Measurements from ENCODE around the gene PLA2G15.

Gene PLA2G15

DNA sequence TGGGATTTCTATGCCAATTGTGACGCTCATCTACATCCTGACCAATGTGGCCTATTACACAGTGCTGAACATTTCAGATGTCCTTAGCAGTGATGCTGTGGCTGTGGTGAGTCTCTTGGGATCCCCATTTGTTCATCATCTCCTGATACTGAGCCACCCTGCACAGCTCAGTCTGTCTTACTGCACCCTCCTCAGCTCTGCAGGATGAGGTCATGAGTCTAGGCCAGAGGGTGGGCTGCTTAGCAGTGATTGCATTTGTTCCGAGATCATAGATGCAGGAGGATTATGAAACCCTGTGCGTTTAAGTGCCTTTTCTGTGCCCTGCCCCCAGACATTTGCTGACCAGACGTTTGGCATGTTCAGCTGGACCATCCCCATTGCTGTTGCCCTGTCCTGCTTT is 46.1 kb downstream of the PLA2G15 start:
- peaks cover 6% of the 10 kb centered on the region; the same call in 1 of the 2 replicates for H3K36me3 ChIP-seq (ENCODE audit: low read length)
- H3K4me2 ChIP-seq (ENCODE audit: low read depth, low read length, poor library complexity, severe bottlenecking) = no peak overlapping the region
- H3K27ac ChIP-seq (ENCODE audit: low read depth, low read length) = no peak overlapping the region
- H3K9me2 ChIP-seq (replicated peaks; ENCODE audit: insufficient read depth, low read length) = no peaks in the 10 kb centered on the region
- TF ChIP-seq, protein P1, sequence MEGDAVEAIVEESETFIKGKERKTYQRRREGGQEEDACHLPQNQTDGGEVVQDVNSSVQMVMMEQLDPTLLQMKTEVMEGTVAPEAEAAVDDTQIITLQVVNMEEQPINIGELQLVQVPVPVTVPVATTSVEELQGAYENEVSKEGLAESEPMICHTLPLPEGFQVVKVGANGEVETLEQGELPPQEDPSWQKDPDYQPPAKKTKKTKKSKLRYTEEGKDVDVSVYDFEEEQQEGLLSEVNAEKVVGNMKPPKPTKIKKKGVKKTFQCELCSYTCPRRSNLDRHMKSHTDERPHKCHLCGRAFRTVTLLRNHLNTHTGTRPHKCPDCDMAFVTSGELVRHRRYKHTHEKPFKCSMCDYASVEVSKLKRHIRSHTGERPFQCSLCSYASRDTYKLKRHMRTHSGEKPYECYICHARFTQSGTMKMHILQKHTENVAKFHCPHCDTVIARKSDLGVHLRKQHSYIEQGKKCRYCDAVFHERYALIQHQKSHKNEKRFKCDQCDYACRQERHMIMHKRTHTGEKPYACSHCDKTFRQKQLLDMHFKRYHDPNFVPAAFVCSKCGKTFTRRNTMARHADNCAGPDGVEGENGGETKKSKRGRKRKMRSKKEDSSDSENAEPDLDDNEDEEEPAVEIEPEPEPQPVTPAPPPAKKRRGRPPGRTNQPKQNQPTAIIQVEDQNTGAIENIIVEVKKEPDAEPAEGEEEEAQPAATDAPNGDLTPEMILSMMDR (IDR thresholded peaks at IDR 0.05; ENCODE audit: insufficient read depth, low read length, poor library complexity, severe bottlenecking) = no peak
- TF ChIP-seq EZH2phosphoT487 (conservative IDR thresholded peaks at IDR 0.05; ENCODE audit: low read length) = no peak
- no peaks in the 10 kb centered on the region for H4K20me1 ChIP-seq (ENCODE audit: low read depth, low read length)
- H3K27me3 ChIP-seq (ENCODE audit: low read length) = no peaks in the 10 kb centered on the region
- peaks cover 24% of the 10 kb centered on the region; the same call in 1 of the 2 replicates for H3K79me2 ChIP-seq (ENCODE audit: insufficient read depth, low read length)
- H3K4me3 ChIP-seq (ENCODE audit: insufficient read depth, low read length, poor library complexity, severe bottlenecking) = no peak overlapping the region
- no peaks in the 10 kb centered on the region for H3F3A ChIP-seq (ENCODE audit: insufficient read depth)
- no peak overlapping the region for H2AFZ ChIP-seq (ENCODE audit: low read depth, low read length, severe bottlenecking)
- H3K9me3 ChIP-seq (ENCODE audit: insufficient read depth, low read length) = no peaks in the 10 kb centered on the region
- H3K9ac ChIP-seq (ENCODE audit: low read length) = no peak overlapping the region

DNA sequence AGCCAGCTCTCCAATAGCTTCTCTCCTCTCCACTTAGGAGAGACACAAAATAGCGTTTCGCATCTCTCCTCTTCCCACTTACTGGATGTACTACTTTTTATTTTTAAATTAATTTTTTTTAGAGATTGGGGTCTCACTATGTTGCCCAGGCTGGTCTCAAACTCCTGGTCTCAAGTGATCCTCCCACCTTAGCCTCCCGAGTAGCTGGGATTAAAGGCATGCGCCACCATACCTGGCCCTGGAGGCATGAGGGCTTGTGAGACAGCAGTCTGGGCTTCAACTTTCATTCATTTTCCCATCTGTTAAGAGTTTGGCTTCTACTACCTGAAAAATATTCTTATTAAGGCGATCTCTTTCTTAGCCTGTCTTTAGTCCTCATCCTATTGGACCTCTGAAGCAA is 47.3 kb downstream of the PLA2G15 start:
- no peak overlapping the region for H3K4me2 ChIP-seq (ENCODE audit: low read depth, low read length, poor library complexity, severe bottlenecking)
- no peaks in the 10 kb centered on the region for H3F3A ChIP-seq (ENCODE audit: insufficient read depth)
- no peaks in the 10 kb centered on the region for H3K9me2 ChIP-seq (replicated peaks; ENCODE audit: insufficient read depth, low read length)
- H3K9ac ChIP-seq (ENCODE audit: low read length) = no peak overlapping the region
- peaks cover 18% of the 10 kb centered on the region; the same call in 1 of the 2 replicates for H3K79me2 ChIP-seq (ENCODE audit: insufficient read depth, low read length)
- no peak overlapping the region for H3K4me3 ChIP-seq (ENCODE audit: insufficient read depth, low read length, poor library complexity, severe bottlenecking)
- no peaks in the 10 kb centered on the region for H3K9me3 ChIP-seq (ENCODE audit: insufficient read depth, low read length)
- no peaks in the 10 kb centered on the region for H4K20me1 ChIP-seq (ENCODE audit: low read depth, low read length)
- peaks cover 13% of the 10 kb centered on the region; the same call in 1 of the 2 replicates for H3K36me3 ChIP-seq (ENCODE audit: low read length)
- H3K27me3 ChIP-seq (ENCODE audit: low read length) = no peaks in the 10 kb centered on the region
- no peak overlapping the region for H2AFZ ChIP-seq (ENCODE audit: low read depth, low read length, severe bottlenecking)
- no peak overlapping the region for H3K27ac ChIP-seq (ENCODE audit: low read depth, low read length)
- TF ChIP-seq, protein P1 (IDR thresholded peaks at IDR 0.05; ENCODE audit: insufficient read depth, low read length, poor library complexity, severe bottlenecking) = no peak
- no peak for TF ChIP-seq EZH2phosphoT487 (conservative IDR thresholded peaks at IDR 0.05; ENCODE audit: low read length)

DNA sequence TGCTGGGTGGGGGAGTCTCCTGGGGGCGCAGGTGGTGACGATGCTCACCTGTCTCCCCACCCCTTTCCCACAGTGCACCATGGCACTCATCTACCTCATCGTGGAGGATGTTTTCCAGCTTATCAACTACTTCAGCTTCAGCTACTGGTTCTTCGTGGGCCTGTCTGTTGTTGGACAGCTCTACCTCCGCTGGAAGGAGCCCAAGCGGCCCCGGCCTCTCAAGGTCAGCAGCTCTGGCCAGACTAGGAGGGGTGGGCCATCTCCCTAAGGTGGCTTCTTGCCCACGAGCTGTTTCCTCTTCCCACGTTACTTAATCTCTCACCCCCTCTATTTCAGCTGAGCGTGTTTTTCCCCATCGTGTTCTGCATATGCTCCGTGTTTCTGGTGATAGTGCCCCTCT is 51.1 kb downstream of the PLA2G15 start:
- H3K9ac ChIP-seq (ENCODE audit: low read length) = no peak overlapping the region

More for the DNA sequence above, 51.1 kb downstream of the PLA2G15 start:
- no peak for TF ChIP-seq EZH2phosphoT487 (conservative IDR thresholded peaks at IDR 0.05; ENCODE audit: low read length)
- TF ChIP-seq, protein P1 (IDR thresholded peaks at IDR 0.05; ENCODE audit: insufficient read depth, low read length, poor library complexity, severe bottlenecking) = no peak
- Histone ChIP-seq H4K20me1 (ENCODE audit: low read depth, low read length) (no peaks in the 10 kb centered on the region), H3K79me2 (ENCODE audit: insufficient read depth, low read length) (0 out of 2 replicates have a peak, but pooled peaks cover 2% of the 10 kb centered on the region), H3K27me3 (ENCODE audit: low read length) (no peaks in the 10 kb centered on the region), H3K27ac (ENCODE audit: low read depth, low read length) (no peak overlapping the region), H3K9me2 (replicated peaks; ENCODE audit: insufficient read depth, low read length) (no peaks in the 10 kb centered on the region), H3K36me3 (ENCODE audit: low read length) (peaks cover 17% of the 10 kb centered on the region), H2AFZ (ENCODE audit: low read depth, low read length, severe bottlenecking) (no peak overlapping the region), H3F3A (ENCODE audit: insufficient read depth) (peaks cover 8% of the 10 kb centered on the region; the same call in 1 of the 2 replicates), H3K9me3 (ENCODE audit: insufficient read depth, low read length) (no peaks in the 10 kb centered on the region), H3K4me3 (ENCODE audit: insufficient read depth, low read length, poor library complexity, severe bottlenecking) (no peak overlapping the region), H3K4me2 (ENCODE audit: low read depth, low read length, poor library complexity, severe bottlenecking) (no peak overlapping the region)
